T-cell (primary cell): Measurements from ENCODE around the gene GABBR2. TPM values are rescaled to one million over a fixed set of nuclear protein-coding genes. Genes with fewer than 3 reads are reported as not detected.

Experiments used
- ATAC-seq, 4 experiments: fragments of 200-7000 bp in 3 of 4; fragments of 150-1000 bp in 1 of 4; cut with Tn5 transposase; replicated peaks in 1 of 4; 1 replicate in 3 of 4; 2 replicates in 1 of 4; pipeline ENCODE4 v1.10.0; 2021; ENCODE audit warnings: moderate library complexity in 3 of 4, mild to moderate bottlenecking in 2 of 4, moderate number of reproducible peaks in 1 of 4
- CTCF ChIA-PET, 2 donors: fragments of 300-600 bp; sonication (Branson Sonifier 250); formaldehyde crosslinking; loops; one replicate each; lab custom pipeline; 2022; ENCODE audit warnings: antibody characterized with exemption in 2 of 2; lab: Charles Lee
- POLR2A ChIA-PET, 2 donors: fragments of 300-600 bp; sonication (Branson Sonifier 250); formaldehyde crosslinking; loops; one replicate each; lab custom pipeline; 2022; ENCODE audit warnings: antibody characterized with exemption in 2 of 2; lab: Charles Lee
- DNase-seq, 35 experiments: peaks; one replicate each; pipeline versions ENCODE4 v3.0.0 to v3.0.0-alpha.2; 2013 to 2023
- H3K27ac ChIP-seq: one replicate; pipeline ENCODE4 v1.5.1; 2013; ENCODE audit warnings: low read length
- H3K27me3 ChIP-seq, 2 experiments: replicated peaks in 1 of 2; 1 replicate in 1 of 2; 2 replicates in 1 of 2; pipeline versions ENCODE4 v1.6.1 to v1.7.0; 2013; ENCODE audit warnings: low read length in 1 of 2, mixed read lengths in 1 of 2; ENCODE audit not compliant: control insufficient read depth in 2 of 2, insufficient read depth in 2 of 2; ENCODE audit errors: extremely low read depth in 1 of 2
- H3K36me3 ChIP-seq, 2 donors: 1 replicate in 1 of 2; 2 replicates in 1 of 2; pipeline versions ENCODE4 v1.6.1 to v1.7.0; 2013; ENCODE audit warnings: low read length in 1 of 2; ENCODE audit not compliant: control insufficient read depth in 2 of 2, insufficient read depth in 1 of 2; ENCODE audit errors: extremely low read depth in 1 of 2
- H3K4me1 ChIP-seq, 2 experiments: 1 replicate in 1 of 2; 2 replicates in 1 of 2; pipeline versions ENCODE4 v1.6.1 to v1.7.0; 2013; ENCODE audit warnings: low read length in 2 of 2, mixed read lengths in 1 of 2; ENCODE audit not compliant: insufficient read depth in 2 of 2, control insufficient read depth in 1 of 2; ENCODE audit errors: extremely low read depth in 1 of 2
- H3K4me3 ChIP-seq, 2 donors: 1 replicate in 1 of 2; 2 replicates in 1 of 2; pipeline versions ENCODE4 v1.5.1 to v1.7.0; 2013; ENCODE audit warnings: mild to moderate bottlenecking in 2 of 2, low read length in 1 of 2, moderate library complexity in 1 of 2; ENCODE audit not compliant: control insufficient read depth in 1 of 2; ENCODE audit errors: extremely low read depth in 1 of 2
- H3K9me3 ChIP-seq: 2 replicates; pipeline ENCODE4 v1.7.0; 2013
- H3K27ac Mint-ChIP-seq, 2 donors: one replicate each; pipeline ENCODE4 v1.8.0; 2020 to 2021; ENCODE audit warnings: mild to moderate bottlenecking in 2 of 2, mixed read lengths in 2 of 2
- H3K27me3 Mint-ChIP-seq, 2 donors: one replicate each; pipeline ENCODE4 v1.8.0; 2021 to 2022; ENCODE audit warnings: mixed read lengths in 2 of 2
- H3K36me3 Mint-ChIP-seq: one replicate; pipeline ENCODE4 v1.8.0; 2021; ENCODE audit warnings: mixed read lengths
- H3K4me1 Mint-ChIP-seq, 3 donors: one replicate each; pipeline ENCODE4 v1.8.0; 2020 to 2022; ENCODE audit warnings: mixed read lengths in 3 of 3, mild to moderate bottlenecking in 1 of 3
- H3K4me3 Mint-ChIP-seq, 3 donors: one replicate each; pipeline ENCODE4 v1.8.0; 2020 to 2022; ENCODE audit warnings: mild to moderate bottlenecking in 3 of 3, mixed read lengths in 3 of 3, moderate library complexity in 3 of 3
- H3K9me3 Mint-ChIP-seq, 3 donors: one replicate each; pipeline ENCODE4 v1.8.0; 2020 to 2022; ENCODE audit warnings: mixed read lengths in 3 of 3
- WGBS: methylation state at CpG from one replicate; pipeline ENCODE4 v1.1.5; 2013; ENCODE audit warnings: missing lambda C conversion rate; ENCODE audit not compliant: insufficient coverage; 5-methylcytosine and 5-hydroxymethylcytosine counted together
- total RNA-seq, 35 experiments: library from RNA in 6 of 35; stranded (reverse) in 6 of 35; fragments of 120-200 nt in 1 of 35; gene quantifications; one replicate each; pipeline versions ENCODE4 v1.2.1 to v1.2.4 and lab custom pipeline; 2013 to 2026

Gene GABBR2
- total RNA-seq, 5 donors from 2014 or later (not counting 1 experiment from before 2014, with no cell fraction given), result 0.03 TPM; not detected in 4

DNA sequence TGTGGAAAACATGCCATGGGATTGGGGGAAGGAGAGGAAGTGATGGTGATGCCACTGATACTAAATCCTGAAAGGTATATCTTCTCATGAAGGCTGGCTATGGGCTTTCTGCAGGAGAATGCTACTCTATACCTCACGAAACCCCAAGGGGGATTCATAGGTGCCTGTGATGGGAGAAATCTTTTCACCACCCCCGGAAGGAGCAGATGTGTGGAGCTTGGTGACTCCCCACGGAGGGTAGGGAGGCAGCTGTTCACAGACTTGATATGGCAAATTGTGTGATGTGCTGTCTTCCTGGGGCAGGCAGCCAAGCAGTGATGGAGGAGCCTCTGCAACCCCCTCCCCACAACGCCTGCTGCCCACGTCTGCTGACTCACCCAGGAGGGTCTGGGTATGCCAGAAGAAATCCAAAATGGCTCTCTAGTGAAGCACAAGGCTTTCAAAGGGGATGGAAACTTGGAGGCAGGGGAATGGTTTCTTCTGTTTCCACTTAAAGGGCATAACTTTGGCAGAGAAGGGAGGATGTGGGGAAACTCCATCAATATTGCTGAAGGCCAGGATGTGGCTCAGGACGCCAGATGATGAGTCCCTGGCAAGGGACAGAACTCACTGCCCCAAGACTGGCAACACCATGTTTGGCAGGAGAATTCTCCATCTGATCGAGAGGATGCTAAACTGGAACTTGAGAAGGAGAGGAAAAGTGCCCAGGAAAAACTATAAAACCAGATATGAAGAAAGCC lies 188.3 kb downstream of the GABBR2 start:
- H3K9me3 Mint-ChIP-seq, result no peaks in the 10 kb centered on the region
- 67% methylated on average over 1 of the region's 7 CpGs for WGBS
- Histone ChIP-seq H3K27ac (no peak overlapping the region), H3K4me3 (no peak overlapping the region), H3K9me3 (no peaks in the 10 kb centered on the region), H3K36me3 (no peaks in the 10 kb centered on the region), H3K4me1 (no peaks in the 10 kb centered on the region), H3K27me3 (peaks cover 3 to 25% of the 10 kb centered on the region in 2 experiments)
- no peak for ATAC-seq
- no peak for DNase-seq
- POLR2A ChIA-PET, result no interaction called here
- no peaks in the 10 kb centered on the region for H3K36me3 Mint-ChIP-seq
- peaks cover 25 to 47% of the 10 kb centered on the region in 2 donors for H3K27me3 Mint-ChIP-seq
- no peak overlapping the region for H3K4me3 Mint-ChIP-seq
- CTCF ChIA-PET, result no interaction called here
- no peak overlapping the region for H3K27ac Mint-ChIP-seq
- H3K4me1 Mint-ChIP-seq, result no peaks in the 10 kb centered on the region

DNA sequence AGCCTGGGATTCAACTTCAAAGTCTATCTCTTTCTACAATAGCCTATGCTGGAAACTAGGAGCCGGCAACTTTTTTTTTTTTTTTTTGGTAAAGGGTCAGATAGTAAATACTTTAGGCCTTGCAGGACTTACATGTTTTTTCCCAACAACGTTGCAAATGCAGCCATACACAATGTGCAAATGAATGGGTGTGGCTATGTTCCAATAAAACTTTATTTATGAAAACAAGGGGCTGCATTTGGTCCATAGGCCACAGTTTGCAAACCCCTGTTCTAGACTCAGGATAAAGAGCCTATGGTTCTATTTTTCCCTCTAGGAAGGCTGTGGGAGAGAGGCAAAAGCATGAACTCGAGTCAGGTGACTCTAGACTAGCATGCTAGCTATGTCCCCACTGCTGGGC lies 189.1 kb downstream of the GABBR2 start:
- H3K4me1 ChIP-seq, result no peaks in the 10 kb centered on the region
- ATAC-seq (no peak), DNase-seq (no peak)
- Mint-ChIP-seq H3K9me3 (no peaks in the 10 kb centered on the region), H3K27me3 (peaks cover 22 to 47% of the 10 kb centered on the region in 2 donors), H3K4me3 (no peak overlapping the region), H3K27ac (no peak overlapping the region), H3K36me3 (no peaks in the 10 kb centered on the region), H3K4me1 (no peaks in the 10 kb centered on the region)
- ChIA-PET POLR2A (interaction anchor here in 1 of 2 donors (0.6 kb wide), 1 partner anchor 191 kb away, joined by 3 read pairs; no protein-coding TSS in a partner anchor), CTCF (no interaction called here)
- H3K36me3 ChIP-seq, result no peaks in the 10 kb centered on the region
- H3K27ac ChIP-seq, result no peak overlapping the region
- no peak overlapping the region for H3K4me3 ChIP-seq
- H3K9me3 ChIP-seq, result no peaks in the 10 kb centered on the region
- WGBS, result 50% methylated on average over 1 of the region's 3 CpGs
- H3K27me3 ChIP-seq, result peaks cover 3 to 25% of the 10 kb centered on the region in 2 experiments

DNA sequence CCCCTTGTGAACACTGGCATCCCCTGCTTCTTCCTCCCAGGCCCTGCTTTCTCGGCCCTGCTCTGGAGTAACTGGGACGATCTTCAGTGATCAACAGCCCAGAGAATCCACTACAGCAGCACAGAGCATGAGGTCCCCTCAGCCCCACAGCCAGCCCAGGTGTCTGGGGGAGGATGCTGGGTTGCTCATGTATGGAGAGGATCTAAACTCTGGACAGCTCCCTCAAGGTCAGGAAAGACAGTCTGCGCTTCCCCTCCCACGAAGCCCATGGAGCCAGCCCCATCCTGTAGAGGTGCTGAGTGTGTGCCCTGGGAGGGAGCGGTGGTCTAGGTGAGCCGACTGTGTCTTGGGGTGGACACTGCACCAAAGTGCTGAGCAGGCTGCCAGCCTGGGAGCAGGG lies 190.2 kb downstream of the GABBR2 start:
- Histone ChIP-seq H3K36me3 (no peaks in the 10 kb centered on the region), H3K9me3 (no peaks in the 10 kb centered on the region), H3K27ac (no peak overlapping the region), H3K27me3 (peaks cover 2 to 24% of the 10 kb centered on the region in 2 experiments), H3K4me1 (no peaks in the 10 kb centered on the region), H3K4me3 (no peak overlapping the region)
- Mint-ChIP-seq H3K27ac (no peak overlapping the region), H3K4me1 (no peaks in the 10 kb centered on the region), H3K4me3 (no peak overlapping the region), H3K9me3 (no peaks in the 10 kb centered on the region), H3K27me3 (peaks cover 13 to 41% of the 10 kb centered on the region in 2 donors), H3K36me3 (no peaks in the 10 kb centered on the region)
- ATAC-seq (no peak), DNase-seq (no peak)
- ChIA-PET CTCF (no interaction called here), POLR2A (no interaction called here)
- 93% methylated on average over 3 of the region's 6 CpGs for WGBS

DNA sequence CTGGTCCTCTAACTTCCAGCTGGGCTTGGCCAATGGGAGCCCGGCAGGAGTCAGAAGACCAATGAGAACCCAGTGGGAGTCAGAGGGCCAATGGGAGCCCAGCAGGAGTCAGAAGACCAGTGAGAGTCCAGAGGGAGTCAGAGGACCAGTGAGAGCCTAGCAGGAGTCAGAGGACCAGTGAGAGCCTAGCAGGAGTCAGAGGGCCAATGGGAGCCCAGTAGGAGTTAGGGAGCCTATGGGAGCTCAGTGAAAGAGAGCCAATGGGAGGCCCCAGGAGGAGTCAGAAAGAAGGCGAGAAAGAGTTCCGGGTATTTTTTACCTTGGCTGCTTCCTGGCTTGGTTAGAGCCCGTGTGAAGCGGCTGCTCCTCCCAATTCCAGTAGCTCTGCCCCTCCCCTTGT lies 191.0 kb downstream of the GABBR2 start:
- no peak overlapping the region for H3K27ac ChIP-seq
- no peak overlapping the region for H3K27ac Mint-ChIP-seq
- no peaks in the 10 kb centered on the region for H3K4me1 Mint-ChIP-seq
- WGBS, result 82% methylated on average over 5 of the region's 5 CpGs
- no peaks in the 10 kb centered on the region for H3K9me3 Mint-ChIP-seq
- H3K27me3 Mint-ChIP-seq, result peaks cover 10 to 36% of the 10 kb centered on the region in 2 donors
- H3K4me3 ChIP-seq, result no peak overlapping the region
- H3K36me3 ChIP-seq, result no peaks in the 10 kb centered on the region
- no peak for ATAC-seq
- no peak overlapping the region for H3K4me3 Mint-ChIP-seq
- peaks cover 0 to 22% of the 10 kb centered on the region in 2 experiments for H3K27me3 ChIP-seq
- no peaks in the 10 kb centered on the region for H3K4me1 ChIP-seq
- POLR2A ChIA-PET, result no interaction called here
- no peaks in the 10 kb centered on the region for H3K36me3 Mint-ChIP-seq
- CTCF ChIA-PET, result no interaction called here
- no peaks in the 10 kb centered on the region for H3K9me3 ChIP-seq
- DNase-seq, result no peak

DNA sequence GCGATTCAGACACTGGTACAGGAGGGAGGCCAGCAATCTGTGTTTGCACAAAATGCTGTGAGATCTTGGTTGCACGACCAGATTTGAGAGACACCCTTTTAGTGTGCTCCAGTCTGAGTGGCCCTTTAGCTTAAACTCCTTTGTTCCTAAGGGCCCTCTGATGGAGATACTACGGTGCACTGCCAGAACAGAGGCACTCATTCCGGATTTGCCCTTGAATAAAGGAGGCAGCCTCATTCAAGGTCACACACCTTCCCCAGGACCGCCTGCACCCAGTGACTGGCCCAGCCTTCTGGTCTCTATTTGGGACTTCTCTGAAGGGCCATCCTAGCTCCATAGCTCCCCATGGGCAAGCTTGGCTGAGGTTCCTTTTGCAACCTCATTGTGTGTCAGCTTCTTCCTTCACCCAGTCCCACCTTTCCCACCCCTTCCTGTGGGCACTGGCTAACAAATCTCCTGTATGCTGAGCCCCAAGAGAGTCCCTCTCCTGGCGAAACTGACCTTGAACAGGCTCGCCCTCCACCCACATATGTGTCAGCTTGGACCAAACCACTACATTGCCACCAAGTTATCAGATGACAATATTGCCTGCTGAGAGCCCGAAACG lies 191.7 kb downstream of the GABBR2 start:
- H3K36me3 Mint-ChIP-seq, result no peaks in the 10 kb centered on the region
- WGBS, result 75% methylated on average over 7 of the region's 9 CpGs
- no peaks in the 10 kb centered on the region for H3K4me1 Mint-ChIP-seq
- no peak overlapping the region for H3K27ac ChIP-seq
- H3K9me3 ChIP-seq, result no peaks in the 10 kb centered on the region
- no peak overlapping the region for H3K27ac Mint-ChIP-seq
- ChIA-PET POLR2A (no interaction called here), CTCF (no interaction called here)
- no peak overlapping the region for H3K4me3 Mint-ChIP-seq
- H3K9me3 Mint-ChIP-seq, result no peaks in the 10 kb centered on the region
- peaks cover 10 to 31% of the 10 kb centered on the region in 2 donors for H3K27me3 Mint-ChIP-seq
- ATAC-seq (no peak), DNase-seq (no peak)
- no peaks in the 10 kb centered on the region for H3K4me1 ChIP-seq
- no peaks in the 10 kb centered on the region for H3K36me3 ChIP-seq
- no peak overlapping the region for H3K4me3 ChIP-seq
- peaks cover 0 to 22% of the 10 kb centered on the region in 2 experiments for H3K27me3 ChIP-seq

DNA sequence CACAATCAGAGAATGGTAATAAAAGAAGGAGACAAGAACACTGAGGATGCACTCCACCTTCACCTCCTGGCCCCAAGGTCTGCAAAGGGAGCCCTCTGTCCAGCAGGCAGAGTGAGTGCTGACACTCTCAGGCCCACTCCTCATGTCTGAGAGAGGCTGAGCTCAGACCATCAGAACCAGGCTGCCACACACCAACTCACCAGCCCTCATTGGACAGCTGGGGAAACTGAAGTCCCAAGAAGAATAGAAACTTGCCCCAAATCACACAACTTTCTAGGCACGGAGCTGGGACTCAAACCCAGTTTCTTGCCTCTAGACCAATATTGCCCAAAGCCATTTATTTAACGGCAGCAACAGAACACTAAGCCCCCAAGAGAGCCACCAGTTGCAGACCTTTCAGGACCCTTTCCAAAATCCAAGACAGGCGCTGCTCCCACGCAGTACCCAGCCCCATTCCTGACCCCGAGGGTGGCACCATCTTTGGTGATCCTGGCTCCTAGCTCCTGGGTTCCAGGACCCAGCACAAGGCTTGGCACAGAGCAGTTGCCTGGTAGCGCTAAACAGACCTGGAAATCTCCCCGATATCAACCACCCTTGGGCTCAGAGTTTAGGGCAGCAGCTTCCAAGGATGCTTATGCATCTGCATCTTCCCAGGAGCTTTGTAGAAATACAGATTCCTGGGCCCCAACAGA lies 192.4 kb downstream of the GABBR2 start:
- H3K27me3 Mint-ChIP-seq, result peaks cover 6 to 28% of the 10 kb centered on the region in 2 donors

More for the DNA sequence above, 192.4 kb downstream of the GABBR2 start:
- no peak overlapping the region for H3K4me3 Mint-ChIP-seq
- H3K27me3 ChIP-seq, result peaks cover 0 to 21% of the 10 kb centered on the region in 2 experiments
- no peak overlapping the region for H3K27ac Mint-ChIP-seq
- ATAC-seq (no peak), DNase-seq (no peak)
- H3K4me1 Mint-ChIP-seq, result no peaks in the 10 kb centered on the region
- H3K36me3 ChIP-seq, result no peaks in the 10 kb centered on the region
- H3K27ac ChIP-seq, result no peak overlapping the region
- CTCF ChIA-PET, result interaction anchor here in 1 of 2 donors (0.5 kb wide), 1 partner anchor 24 kb away, joined by 3 read pairs; no protein-coding TSS in a partner anchor
- H3K9me3 ChIP-seq, result no peaks in the 10 kb centered on the region
- no peaks in the 10 kb centered on the region for H3K4me1 ChIP-seq
- no peaks in the 10 kb centered on the region for H3K36me3 Mint-ChIP-seq
- 82% methylated on average over 7 of the region's 7 CpGs for WGBS
- no peaks in the 10 kb centered on the region for H3K9me3 Mint-ChIP-seq
- POLR2A ChIA-PET, result no interaction called here
- no peak overlapping the region for H3K4me3 ChIP-seq
